Measurements from ENCODE around the gene PTPRM.

DNA sequence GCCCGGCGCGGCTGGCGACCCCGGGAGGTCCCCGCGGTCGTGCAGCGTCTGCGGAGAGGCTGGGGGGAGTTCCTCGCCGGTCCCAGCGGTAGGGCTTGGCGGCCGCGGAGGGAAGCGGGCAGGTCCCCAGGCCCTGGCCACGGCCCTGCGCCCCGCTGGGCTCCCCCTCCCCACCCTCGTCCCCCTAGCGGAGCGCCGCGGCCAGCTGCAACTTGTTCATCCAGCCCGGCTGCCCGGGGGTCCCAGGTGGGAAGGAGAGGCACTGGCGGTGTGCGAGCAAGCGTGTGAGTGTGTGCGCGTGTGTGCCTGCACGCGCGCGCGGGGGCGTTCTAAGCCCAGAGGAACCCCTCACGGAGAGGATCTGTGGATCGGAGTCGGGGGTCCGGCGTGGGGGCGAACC, 1.3 kb downstream of the PTPRM start:
- TF ChIP-seq, protein P1, sequence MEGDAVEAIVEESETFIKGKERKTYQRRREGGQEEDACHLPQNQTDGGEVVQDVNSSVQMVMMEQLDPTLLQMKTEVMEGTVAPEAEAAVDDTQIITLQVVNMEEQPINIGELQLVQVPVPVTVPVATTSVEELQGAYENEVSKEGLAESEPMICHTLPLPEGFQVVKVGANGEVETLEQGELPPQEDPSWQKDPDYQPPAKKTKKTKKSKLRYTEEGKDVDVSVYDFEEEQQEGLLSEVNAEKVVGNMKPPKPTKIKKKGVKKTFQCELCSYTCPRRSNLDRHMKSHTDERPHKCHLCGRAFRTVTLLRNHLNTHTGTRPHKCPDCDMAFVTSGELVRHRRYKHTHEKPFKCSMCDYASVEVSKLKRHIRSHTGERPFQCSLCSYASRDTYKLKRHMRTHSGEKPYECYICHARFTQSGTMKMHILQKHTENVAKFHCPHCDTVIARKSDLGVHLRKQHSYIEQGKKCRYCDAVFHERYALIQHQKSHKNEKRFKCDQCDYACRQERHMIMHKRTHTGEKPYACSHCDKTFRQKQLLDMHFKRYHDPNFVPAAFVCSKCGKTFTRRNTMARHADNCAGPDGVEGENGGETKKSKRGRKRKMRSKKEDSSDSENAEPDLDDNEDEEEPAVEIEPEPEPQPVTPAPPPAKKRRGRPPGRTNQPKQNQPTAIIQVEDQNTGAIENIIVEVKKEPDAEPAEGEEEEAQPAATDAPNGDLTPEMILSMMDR (IDR thresholded peaks at IDR 0.05; ENCODE audit: low read depth, low read length) = no peak
- TF ChIP-seq POLR2A (IDR thresholded peaks at IDR 0.05; ENCODE audit: extremely low read depth, insufficient read length) = no peak
